Measurements from ENCODE around the gene CAMK2A. TPM values are rescaled to one million over a fixed set of nuclear protein-coding genes. Genes with fewer than 3 reads are reported as not detected.

CAMK2A gene
- total RNA-seq, 1 experiment from 2014 or later: 0.33 TPM

DNA sequence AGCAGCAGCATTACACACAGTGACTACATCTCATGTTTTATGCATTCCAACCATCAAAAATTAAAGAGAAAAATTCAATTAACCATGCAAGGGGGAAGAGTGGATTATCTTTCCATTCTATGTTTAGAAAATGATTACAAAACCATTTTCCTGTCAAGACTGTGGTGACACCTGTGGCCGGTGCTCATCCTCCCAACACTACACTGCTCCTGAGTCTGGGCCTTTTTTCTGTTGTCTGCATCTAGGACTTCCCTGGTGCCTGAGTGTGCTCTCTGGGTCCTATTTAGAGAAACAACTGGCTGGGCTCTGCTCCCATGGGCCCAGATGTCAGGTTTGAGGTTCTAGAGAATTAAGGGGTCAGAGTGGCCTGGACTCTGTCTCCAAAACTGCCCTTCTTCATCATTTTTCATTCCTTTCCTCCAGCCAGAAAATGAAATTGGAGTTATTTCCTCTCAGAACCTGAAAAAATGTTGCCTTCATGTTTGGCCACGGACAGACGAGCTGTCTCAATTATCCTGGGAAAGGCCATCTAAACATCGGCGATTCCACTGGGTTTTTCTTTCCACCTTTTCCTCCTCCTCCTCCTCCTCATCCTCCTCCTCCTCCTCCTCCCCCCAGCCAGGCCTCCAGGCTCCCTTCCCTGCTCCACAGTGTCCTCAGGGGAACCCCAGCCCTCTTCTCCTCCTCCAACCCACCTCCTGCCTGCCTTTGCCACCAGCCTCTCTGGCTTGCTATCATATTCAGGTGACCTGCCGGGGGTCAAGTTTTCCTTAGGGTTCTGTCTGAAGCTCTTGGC, 24.5 kb upstream of the CAMK2A start:
- Histone ChIP-seq H2AFZ (ENCODE audit: low read length) (no peak overlapping the region), H4K8ac (replicated peaks; ENCODE audit: insufficient read length, low read depth, low read length) (no peak overlapping the region), H3K9ac (ENCODE audit: extremely low read depth, insufficient read length, low read length) (no peak overlapping the region), H3K79me1 (ENCODE audit: insufficient read depth, low read depth, low read length, poor library complexity, severe bottlenecking) (no peaks in the 10 kb centered on the region), H3K4ac (ENCODE audit: low read depth, low read length) (no peak overlapping the region), H3K23me2 (ENCODE audit: insufficient read length, low read depth, low read length, poor library complexity, severe bottlenecking) (no peaks in the 10 kb centered on the region), H4K20me1 (ENCODE audit: control insufficient read depth, insufficient read depth, insufficient read length) (no peaks in the 10 kb centered on the region), H2BK15ac (ENCODE audit: low read depth, low read length) (no peak overlapping the region), H3K14ac (ENCODE audit: insufficient read depth, low read length) (no peak overlapping the region), H2AK5ac (ENCODE audit: insufficient read length, low read length) (no peak overlapping the region), H2BK12ac (ENCODE audit: insufficient read length, low read depth, low read length) (no peak overlapping the region), H4K91ac (ENCODE audit: insufficient read length, low read depth, low read length) (no peak overlapping the region), H2BK5ac (ENCODE audit: insufficient read length, low read length) (no peak overlapping the region), H2BK20ac (ENCODE audit: low read depth, low read length, poor library complexity, severe bottlenecking) (no peak overlapping the region), H3K9me3 (ENCODE audit: control insufficient read depth, low read depth, low read length) (no peaks in the 10 kb centered on the region), H3K56ac (ENCODE audit: insufficient read length, low read depth, low read length) (no peak overlapping the region), H3K27ac (ENCODE audit: insufficient read length, low read depth, low read length) (no peak overlapping the region), H3K4me1 (ENCODE audit: insufficient read depth, low read length) (no peaks in the 10 kb centered on the region), H2BK120ac (ENCODE audit: low read depth, low read length, poor library complexity, severe bottlenecking) (no peak overlapping the region), H3K79me2 (ENCODE audit: insufficient read depth, low read length) (no peaks in the 10 kb centered on the region), H3K27me3 (ENCODE audit: insufficient read depth, low read length) (no peaks in the 10 kb centered on the region), H3K23ac (ENCODE audit: insufficient read length, low read depth, low read length) (no peak overlapping the region), H3K18ac (ENCODE audit: insufficient read length, low read depth, low read length) (no peak overlapping the region), H4K5ac (ENCODE audit: insufficient read length, low read depth, low read length) (no peak overlapping the region), H3T11ph (ENCODE audit: low read length) (no peak overlapping the region), H3K4me2 (ENCODE audit: insufficient read depth, insufficient read length, low read length) (no peak overlapping the region)
- no peak for DNase-seq
- no peaks in the 10 kb centered on the region for H3K36me3 Mint-ChIP-seq (ENCODE audit: insufficient read depth in 1 of 3, low read depth in 3 of 3)
- no peaks in the 10 kb centered on the region for H3K9me3 Mint-ChIP-seq
- H3K27ac Mint-ChIP-seq: no peak overlapping the region
- TF ChIP-seq, protein P1, sequence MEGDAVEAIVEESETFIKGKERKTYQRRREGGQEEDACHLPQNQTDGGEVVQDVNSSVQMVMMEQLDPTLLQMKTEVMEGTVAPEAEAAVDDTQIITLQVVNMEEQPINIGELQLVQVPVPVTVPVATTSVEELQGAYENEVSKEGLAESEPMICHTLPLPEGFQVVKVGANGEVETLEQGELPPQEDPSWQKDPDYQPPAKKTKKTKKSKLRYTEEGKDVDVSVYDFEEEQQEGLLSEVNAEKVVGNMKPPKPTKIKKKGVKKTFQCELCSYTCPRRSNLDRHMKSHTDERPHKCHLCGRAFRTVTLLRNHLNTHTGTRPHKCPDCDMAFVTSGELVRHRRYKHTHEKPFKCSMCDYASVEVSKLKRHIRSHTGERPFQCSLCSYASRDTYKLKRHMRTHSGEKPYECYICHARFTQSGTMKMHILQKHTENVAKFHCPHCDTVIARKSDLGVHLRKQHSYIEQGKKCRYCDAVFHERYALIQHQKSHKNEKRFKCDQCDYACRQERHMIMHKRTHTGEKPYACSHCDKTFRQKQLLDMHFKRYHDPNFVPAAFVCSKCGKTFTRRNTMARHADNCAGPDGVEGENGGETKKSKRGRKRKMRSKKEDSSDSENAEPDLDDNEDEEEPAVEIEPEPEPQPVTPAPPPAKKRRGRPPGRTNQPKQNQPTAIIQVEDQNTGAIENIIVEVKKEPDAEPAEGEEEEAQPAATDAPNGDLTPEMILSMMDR (conservative IDR thresholded peaks at IDR 0.05): no peak
- H3K4me3 Mint-ChIP-seq: no peak overlapping the region
- peaks cover 2% of the 10 kb centered on the region for H3K27me3 Mint-ChIP-seq (ENCODE audit: low read depth)
- peaks cover 24 to 29% of the 10 kb centered on the region in 2 experiments for H3K4me1 Mint-ChIP-seq
- no CpG with 5 or more reads among the region's 6 CpGs for WGBS (ENCODE audit: extremely low coverage, insufficient read length, low lambda C conversion rate)

Measured in H9 (cell line).